ENCODE measurements around the gene IFITM1. TPM values are rescaled to one million over a fixed set of nuclear protein-coding genes. Genes with fewer than 3 reads are reported as not detected.

Gene IFITM1
- total and polyA plus RNA-seq, 2 of the 8 experiments (the other 6 are each of a cell fraction or from before 2014, with no cell fraction given) = 394 to 1,464 TPM

GRCh38 chr11:294780-295179 lies 19.1 kb upstream of the IFITM1 start (continued):
- TF ChIP-seq CTCF (IDR thresholded peaks at IDR 0.05; ENCODE audit: control extremely low read depth in 1 of 3, insufficient read depth in 1 of 3, low read depth in 1 of 3, low read length in 3 of 3) = no peak
- no peak for TF ChIP-seq NANOG (IDR thresholded peaks at IDR 0.05; ENCODE audit: insufficient read depth, low read depth, low read length, poor library complexity, severe bottlenecking)
- no peak for TF ChIP-seq MAFK (IDR thresholded peaks at IDR 0.05; ENCODE audit: low read depth, low read length)
